GM12878 (cell line): ENCODE measurements around the gene STEAP1B. TPM values are rescaled to one million over a fixed set of nuclear protein-coding genes. Genes with fewer than 3 reads are reported as not detected.

Source experiments
- ATF2 ChIP-seq: IDR thresholded peaks from 2 replicates; pipeline ENCODE4 v1.6.1; 2012; ENCODE audit warnings: low read length, inconsistent platforms
- BCL11A ChIP-seq: IDR thresholded peaks from 2 replicates; pipeline ENCODE4 v1.6.1; 2011; ENCODE audit warnings: low read depth, low read length
- DPF2 ChIP-seq: fragments of 450-650 bp; IDR thresholded peaks from 2 replicates; pipeline ENCODE4 v1.6.1; 2017; ENCODE audit warnings: mild to moderate bottlenecking
- IRF4 ChIP-seq: IDR thresholded peaks from 2 replicates; pipeline ENCODE4 v1.6.1; 2011; ENCODE audit warnings: low read depth, low read length
- JUND ChIP-seq: IDR thresholded peaks from 2 replicates; pipeline ENCODE4 v1.6.1; 2012; ENCODE audit warnings: low read depth, mild to moderate bottlenecking, low read length, improper control_type of control experiment, moderate library complexity
- POU2F2 ChIP-seq: IDR thresholded peaks from 3 replicates; pipeline ENCODE4 v1.6.1; 2011; ENCODE audit warnings: low read depth, mild to moderate bottlenecking, low read length, borderline replicate concordance
- RB1 ChIP-seq: fragments of 450-650 bp; formaldehyde crosslinking; IDR thresholded peaks from 2 replicates; pipeline ENCODE4 v1.6.1; 2017; ENCODE audit warnings: mild to moderate bottlenecking, borderline replicate concordance
- SKIL ChIP-seq: fragments of 450-650 bp; IDR thresholded peaks from 2 replicates; pipeline ENCODE4 v1.6.1; 2017; ENCODE audit warnings: mild to moderate bottlenecking, low read depth, inconsistent platforms; ENCODE audit not compliant: poor library complexity, severe bottlenecking
- ZNF217 ChIP-seq: fragments of 450-650 bp; IDR thresholded peaks from 2 replicates; pipeline ENCODE4 v1.6.1; 2017; ENCODE audit warnings: antibody characterized with exemption, mild to moderate bottlenecking
- polyA plus RNA-seq, 11 experiments: library from polyadenylated mRNA; depleted of rRNA in 4 of 11; unstranded in 6 of 11; stranded (reverse) in 5 of 11; fragments of >200 nt; fragmentation: Nextera tagmentation in 4 of 11; fragmentation: Illumina TruSeq in 1 of 11; extraction: Ambion mirVana in 4 of 11; extraction: Trizol in 1 of 11; gene quantifications; 1 replicate in 1 of 11; 2 replicates in 10 of 11; pipeline versions ENCODE4 v1.2.1 to v1.2.3, GENCODE V29; 2011 to 2016; ENCODE audit warnings: inconsistent platforms in 2 of 11, missing spikeins in 2 of 11, low read depth in 1 of 11
- total RNA-seq, 4 experiments: library from RNA; depleted of rRNA in 3 of 4; stranded (reverse); fragments of >200 nt in 3 of 4; fragmentation: Illumina TruSeq in 1 of 4; extraction: Trizol in 1 of 4; gene quantifications; 2 replicates each; pipeline versions ENCODE4 v1.2.1 to v1.2.3, GENCODE V29; 2013 to 2021
- TF ChIP-seq, protein P1 (sequence below): fragments of 450-650 bp; formaldehyde crosslinking; IDR thresholded peaks from 2 replicates; pipeline ENCODE4 v1.4.0; 2022; ENCODE audit warnings: mild to moderate bottlenecking, moderate library complexity
- TF ChIP-seq, protein P2 (sequence below): fragments of 450-650 bp; IDR thresholded peaks from 2 replicates; pipeline ENCODE4 v1.6.1; 2018; ENCODE audit warnings: mild to moderate bottlenecking, low read depth, moderate library complexity; ENCODE audit not compliant: partially characterized antibody

STEAP1B gene
- total and polyA plus RNA-seq, 10 of the 15 experiments (the other 5 are each of a cell fraction or from before 2014, with no cell fraction given): 0.14 TPM; not detected in 9

GRCh38 chr7:22414424-22414823, 85.6 kb downstream of the STEAP1B start (continued):
- TF ChIP-seq, protein P1, sequence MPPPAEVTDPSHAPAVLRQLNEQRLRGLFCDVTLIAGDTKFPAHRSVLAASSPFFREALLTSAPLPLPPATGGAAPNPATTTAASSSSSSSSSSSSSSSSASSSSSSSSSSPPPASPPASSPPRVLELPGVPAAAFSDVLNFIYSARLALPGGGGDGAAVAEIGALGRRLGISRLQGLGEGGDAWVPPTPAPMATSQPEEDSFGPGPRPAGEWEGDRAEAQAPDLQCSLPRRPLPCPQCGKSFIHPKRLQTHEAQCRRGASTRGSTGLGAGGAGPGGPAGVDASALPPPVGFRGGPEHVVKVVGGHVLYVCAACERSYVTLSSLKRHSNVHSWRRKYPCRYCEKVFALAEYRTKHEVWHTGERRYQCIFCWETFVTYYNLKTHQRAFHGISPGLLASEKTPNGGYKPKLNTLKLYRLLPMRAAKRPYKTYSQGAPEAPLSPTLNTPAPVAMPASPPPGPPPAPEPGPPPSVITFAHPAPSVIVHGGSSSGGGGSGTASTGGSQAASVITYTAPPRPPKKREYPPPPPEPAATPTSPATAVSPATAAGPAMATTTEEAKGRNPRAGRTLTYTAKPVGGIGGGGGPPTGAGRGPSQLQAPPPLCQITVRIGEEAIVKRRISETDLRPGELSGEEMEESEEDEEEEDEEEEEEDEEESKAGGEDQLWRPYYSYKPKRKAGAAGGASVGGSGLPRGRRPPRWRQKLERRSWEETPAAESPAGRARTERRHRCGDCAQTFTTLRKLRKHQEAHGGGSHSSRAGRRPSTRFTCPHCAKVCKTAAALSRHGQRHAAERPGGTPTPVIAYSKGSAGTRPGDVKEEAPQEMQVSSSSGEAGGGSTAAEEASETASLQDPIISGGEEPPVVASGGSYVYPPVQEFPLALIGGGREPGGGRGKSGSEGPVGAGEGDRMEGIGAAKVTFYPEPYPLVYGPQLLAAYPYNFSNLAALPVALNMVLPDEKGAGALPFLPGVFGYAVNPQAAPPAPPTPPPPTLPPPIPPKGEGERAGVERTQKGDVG: no peak
- TF ChIP-seq, protein P2, sequence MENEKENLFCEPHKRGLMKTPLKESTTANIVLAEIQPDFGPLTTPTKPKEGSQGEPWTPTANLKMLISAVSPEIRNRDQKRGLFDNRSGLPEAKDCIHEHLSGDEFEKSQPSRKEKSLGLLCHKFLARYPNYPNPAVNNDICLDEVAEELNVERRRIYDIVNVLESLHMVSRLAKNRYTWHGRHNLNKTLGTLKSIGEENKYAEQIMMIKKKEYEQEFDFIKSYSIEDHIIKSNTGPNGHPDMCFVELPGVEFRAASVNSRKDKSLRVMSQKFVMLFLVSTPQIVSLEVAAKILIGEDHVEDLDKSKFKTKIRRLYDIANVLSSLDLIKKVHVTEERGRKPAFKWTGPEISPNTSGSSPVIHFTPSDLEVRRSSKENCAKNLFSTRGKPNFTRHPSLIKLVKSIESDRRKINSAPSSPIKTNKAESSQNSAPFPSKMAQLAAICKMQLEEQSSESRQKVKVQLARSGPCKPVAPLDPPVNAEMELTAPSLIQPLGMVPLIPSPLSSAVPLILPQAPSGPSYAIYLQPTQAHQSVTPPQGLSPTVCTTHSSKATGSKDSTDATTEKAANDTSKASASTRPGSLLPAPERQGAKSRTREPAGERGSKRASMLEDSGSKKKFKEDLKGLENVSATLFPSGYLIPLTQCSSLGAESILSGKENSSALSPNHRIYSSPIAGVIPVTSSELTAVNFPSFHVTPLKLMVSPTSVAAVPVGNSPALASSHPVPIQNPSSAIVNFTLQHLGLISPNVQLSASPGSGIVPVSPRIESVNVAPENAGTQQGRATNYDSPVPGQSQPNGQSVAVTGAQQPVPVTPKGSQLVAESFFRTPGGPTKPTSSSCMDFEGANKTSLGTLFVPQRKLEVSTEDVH: no peak
- TF ChIP-seq ATF2 (no peak), RB1 (no peak), BCL11A (no peak), SKIL (no peak), ZNF217 (no peak), DPF2 (no peak), JUND (no peak), POU2F2 (no peak), IRF4 (no peak)
